HEK293T (cell line): Measurements from ENCODE around the gene MIDN.

Source experiments
- FOXA1 ChIP-seq: fragments of 450-650 bp; IDR thresholded peaks from 2 replicates; pipeline ENCODE4 v1.6.1; 2016; ENCODE audit warnings: mild to moderate bottlenecking
- FOXK2 ChIP-seq: fragments of 450-650 bp; IDR thresholded peaks from 2 replicates; pipeline ENCODE4 v1.6.1; 2016; ENCODE audit warnings: mild to moderate bottlenecking
- L3MBTL2 ChIP-seq: fragments of 450-650 bp; conservative IDR thresholded peaks from 2 replicates; pipeline ENCODE4 v1.6.1; 2016; ENCODE audit warnings: mild to moderate bottlenecking
- SUZ12 ChIP-seq: fragments of 450-650 bp; IDR thresholded peaks from 2 replicates; pipeline ENCODE4 v1.6.1; 2016; ENCODE audit warnings: mild to moderate bottlenecking
- TARDBP ChIP-seq: fragments of 450-650 bp; IDR thresholded peaks from 2 replicates; pipeline ENCODE4 v1.6.1; 2016
- TF ChIP-seq, protein P1 (sequence below): fragments of 450-650 bp; IDR thresholded peaks from 2 replicates; pipeline ENCODE4 v1.6.1; 2016

DNA sequence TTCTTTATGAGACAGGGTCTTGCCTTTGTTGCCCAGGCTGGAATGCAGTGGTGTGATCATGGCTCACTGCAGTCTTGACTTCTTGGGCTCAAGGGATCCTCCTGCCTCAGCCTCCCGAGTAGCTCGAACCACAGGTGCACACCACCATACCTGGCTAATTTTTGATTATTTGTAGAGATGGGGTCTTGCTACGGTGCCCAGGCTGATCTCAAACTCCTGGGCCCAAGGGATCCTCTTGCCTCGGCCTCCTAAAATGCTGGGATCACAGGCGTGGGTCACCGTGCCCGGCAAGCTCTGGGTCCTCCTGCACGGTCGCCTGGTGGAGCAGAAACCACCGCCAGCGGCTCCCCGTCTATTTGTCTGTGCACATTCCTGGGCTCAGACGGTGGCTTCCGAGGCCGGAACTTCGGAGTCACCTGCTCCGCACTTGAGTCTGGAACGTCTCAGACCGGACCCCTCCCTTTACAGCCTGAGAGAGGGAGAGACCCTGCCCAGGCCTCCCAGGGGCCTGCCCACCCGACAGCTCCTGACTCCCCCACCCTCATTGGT, 59.4 kb downstream of the MIDN start:
- no peak for TF ChIP-seq TARDBP
- no peak for TF ChIP-seq FOXK2
- TF ChIP-seq L3MBTL2: no peak
- TF ChIP-seq FOXA1: no peak
- TF ChIP-seq, protein P1, sequence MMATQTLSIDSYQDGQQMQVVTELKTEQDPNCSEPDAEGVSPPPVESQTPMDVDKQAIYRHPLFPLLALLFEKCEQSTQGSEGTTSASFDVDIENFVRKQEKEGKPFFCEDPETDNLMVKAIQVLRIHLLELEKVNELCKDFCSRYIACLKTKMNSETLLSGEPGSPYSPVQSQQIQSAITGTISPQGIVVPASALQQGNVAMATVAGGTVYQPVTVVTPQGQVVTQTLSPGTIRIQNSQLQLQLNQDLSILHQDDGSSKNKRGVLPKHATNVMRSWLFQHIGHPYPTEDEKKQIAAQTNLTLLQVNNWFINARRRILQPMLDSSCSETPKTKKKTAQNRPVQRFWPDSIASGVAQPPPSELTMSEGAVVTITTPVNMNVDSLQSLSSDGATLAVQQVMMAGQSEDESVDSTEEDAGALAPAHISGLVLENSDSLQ: no peak
- TF ChIP-seq SUZ12: no peak
